HL-60/S4 (cell line): Measurements from ENCODE around the gene SERINC2.
"Not testable (repeated sequence)": the region's sequence is repeated elsewhere in the genome, so short reads cannot be mapped to it uniquely, and the experiment has no call there.

Experiments used
- in situ Hi-C: fragments of 300-500 bp; cut with MboI; formaldehyde crosslinking; loops from 2 replicates; pipeline ENCODE4 v1.14.3; 2022; ENCODE audit warnings: low sequenced_read_pairs

Gene SERINC2

DNA sequence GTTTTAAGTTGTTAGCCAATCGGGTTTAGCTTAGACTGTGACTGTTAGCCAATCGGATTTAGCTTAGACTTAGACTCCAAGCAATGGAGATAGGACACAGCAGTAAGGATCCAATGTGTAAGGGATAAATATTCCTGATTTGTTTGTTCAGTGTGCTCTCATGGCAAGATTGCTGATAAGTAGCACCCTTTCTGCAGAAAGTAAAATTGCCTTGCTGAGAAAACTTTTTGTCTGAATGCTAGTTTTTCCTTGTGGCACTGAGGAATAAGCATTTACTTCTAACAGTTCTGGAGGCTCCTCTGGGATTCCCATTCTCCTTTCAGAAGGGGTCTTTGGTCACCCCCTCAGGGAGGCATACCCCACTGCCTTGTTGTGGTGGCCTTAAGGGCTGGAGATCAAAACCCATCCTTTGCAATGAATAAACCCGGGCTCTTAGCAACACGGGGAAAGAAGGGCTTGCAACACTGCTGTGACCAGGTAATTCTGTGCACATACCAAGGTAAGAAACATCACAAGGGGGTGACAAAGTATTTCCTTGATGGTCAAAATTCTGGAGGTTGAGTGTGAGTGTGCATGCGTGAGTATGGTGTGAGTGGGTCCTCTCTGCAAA, 45.4 kb downstream of the SERINC2 start:
- in situ Hi-C loops: no loop called here

DNA sequence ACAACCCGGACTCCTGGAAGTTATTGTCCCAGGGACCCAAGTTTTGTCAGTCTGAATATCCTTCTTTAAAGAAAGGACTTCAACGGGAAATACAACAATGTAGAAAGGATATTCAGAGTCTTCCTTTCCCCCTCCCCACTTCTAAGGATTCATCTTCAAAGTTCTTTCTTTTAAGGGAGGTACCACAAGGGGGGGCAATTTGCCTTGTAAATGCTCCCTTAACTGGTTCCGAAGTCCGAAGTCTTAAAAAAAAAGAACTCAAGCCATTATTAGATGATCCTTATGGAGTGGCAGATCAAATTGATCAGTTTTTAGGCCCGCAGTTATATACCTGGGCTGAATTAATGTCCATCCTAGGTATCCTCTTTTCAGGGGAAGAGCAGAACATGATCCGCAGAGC, 47.0 kb downstream of the SERINC2 start:
- in situ Hi-C loops: no loop called here

DNA sequence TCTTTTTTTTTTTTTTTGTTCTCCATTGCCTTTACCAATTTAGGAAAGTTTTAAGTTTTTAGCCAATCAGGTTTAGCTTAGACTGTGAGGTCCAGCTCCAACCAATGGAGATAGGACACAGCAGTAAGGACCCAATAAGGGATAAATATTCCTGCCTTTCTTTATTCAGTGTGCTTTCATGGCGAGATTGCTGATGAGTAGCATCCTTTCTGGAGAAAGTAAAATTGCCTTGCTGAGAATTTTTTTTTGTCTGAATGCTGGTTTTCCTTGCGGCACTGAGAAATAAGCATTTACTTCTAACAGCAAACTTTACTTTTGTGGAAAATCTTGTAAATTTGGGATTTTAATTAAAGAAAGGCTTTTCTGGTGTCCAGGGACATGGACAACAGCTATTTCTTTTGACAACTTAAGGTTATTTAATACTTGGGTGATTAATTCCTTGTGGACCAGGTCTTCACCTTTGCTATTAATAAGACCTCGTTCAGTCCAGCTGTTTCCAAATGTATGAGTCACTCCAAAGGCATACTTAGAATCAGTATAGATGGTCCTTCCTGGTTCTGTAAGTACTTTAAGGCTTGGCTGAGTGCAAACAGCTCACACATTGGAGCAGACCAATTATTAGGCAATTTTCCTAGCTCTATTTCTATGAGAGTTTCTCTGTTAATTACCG, 54.1 kb downstream of the SERINC2 start:
- in situ Hi-C loops: no loop called here

DNA sequence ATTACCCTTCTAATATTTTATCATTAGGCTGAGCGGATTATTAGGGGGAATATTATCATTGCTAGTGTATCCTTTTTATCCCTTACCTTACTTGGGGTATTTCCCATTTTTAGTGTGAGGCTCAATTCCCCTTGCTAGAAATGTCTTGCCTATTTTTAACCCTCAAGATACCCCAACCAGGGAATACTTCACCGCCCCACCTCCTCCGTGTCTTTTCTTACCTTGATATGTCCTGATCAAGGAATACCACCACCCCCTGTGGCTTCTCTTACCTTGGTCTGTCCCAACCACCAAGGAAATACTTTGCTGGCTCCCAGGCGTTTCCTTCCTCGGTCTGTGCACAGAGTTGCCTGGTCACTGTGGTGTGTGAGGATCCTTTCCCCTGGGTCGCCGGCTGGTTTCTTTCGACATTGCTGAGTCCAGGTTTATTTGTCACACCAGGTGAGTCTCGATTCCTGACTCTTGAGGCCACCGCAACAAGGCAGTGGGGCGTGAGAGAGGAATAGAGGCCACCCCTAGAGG, 57.8 kb downstream of the SERINC2 start:
- in situ Hi-C loops: no loop called here

GRCh38 chr1:31471452-31472313, 58.7 kb downstream of the SERINC2 start:
- in situ Hi-C loops: not testable (repeated sequence)

- in situ Hi-C loops: not testable (repeated sequence)
Observed at GRCh38 chr1:31472314-31472651, 59.3 kb downstream of the SERINC2 start.

- in situ Hi-C loops: not testable (repeated sequence)
Observed at GRCh38 chr1:31472673-31473072, 59.7 kb downstream of the SERINC2 start.

- in situ Hi-C loops: not testable (repeated sequence)
Observed at GRCh38 chr1:31473508-31473907, 60.5 kb downstream of the SERINC2 start.

- in situ Hi-C loops: not testable (repeated sequence)
Observed at GRCh38 chr1:31474567-31474966, 61.6 kb downstream of the SERINC2 start.

DNA sequence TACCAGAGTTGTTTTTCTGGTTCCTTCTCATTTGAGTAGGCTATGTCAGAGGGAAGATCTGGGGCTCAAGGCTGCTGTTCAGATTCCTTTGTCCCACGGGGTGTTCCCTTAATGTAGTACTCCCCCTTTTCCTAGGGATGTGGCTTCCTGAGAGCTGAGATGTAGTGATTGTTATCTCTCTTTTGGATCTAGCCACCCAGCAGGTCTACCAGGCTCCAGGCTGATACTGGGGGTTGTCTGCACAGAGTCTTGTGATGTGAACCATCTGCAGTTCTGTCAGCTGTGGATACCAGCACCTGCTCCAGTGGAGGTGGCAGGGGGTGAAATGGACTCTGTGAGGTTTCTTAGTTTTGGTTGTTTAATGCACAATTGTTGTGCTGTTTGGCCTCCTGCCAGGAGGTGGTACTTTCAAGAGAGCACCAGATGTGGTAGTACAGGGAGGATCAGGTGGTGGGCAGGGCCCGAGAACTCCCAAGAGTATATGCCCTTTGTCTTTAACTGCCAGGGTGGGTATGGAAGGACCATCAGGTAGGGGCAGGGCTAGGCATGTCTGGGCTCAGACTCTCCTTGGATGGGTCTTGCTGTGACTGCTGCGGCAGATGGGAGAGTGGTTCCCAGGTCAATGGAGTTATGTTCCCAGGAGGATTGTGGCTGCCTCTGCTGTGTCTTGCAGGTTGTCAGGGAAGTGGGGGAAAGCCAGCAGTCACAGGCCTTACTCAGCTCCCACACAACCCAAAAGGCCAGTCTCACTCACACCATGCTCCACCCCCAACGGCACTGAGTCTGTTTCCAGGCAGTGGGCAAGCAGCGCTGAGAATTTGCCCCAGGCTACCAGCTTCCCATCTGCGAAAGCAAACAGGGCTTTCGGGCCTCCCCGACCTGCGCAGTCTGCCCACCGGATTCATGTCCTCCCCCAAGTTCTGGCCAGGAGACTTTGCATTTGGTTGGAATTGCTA, 64.2 kb downstream of the SERINC2 start:
- in situ Hi-C loops: no loop called here

GRCh38 chr1:31478167-31478566, 65.2 kb downstream of the SERINC2 start:
- in situ Hi-C loops: no loop called here

- in situ Hi-C loops: no loop called here
Observed at GRCh38 chr1:31479811-31480210, 66.8 kb downstream of the SERINC2 start.

DNA sequence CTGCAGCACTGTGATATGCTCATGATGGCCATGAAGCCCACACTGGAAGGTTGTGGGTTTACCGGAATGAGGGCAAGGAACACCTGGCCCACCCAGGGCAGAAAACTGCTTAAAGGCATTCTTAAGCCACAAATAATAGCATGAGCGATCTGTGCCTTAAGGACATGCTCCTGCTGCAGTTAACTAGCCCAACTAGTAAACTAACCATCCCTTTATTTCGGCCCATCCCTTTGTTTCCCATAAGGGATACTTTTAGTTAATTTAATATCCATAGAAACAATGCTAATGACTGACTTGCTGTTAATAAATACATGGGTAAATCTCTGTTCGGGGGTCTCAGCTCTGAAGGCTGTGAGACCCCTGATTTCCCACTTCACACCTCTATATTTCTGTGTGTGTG, 67.4 kb downstream of the SERINC2 start:
- in situ Hi-C loops: not testable (repeated sequence)

DNA sequence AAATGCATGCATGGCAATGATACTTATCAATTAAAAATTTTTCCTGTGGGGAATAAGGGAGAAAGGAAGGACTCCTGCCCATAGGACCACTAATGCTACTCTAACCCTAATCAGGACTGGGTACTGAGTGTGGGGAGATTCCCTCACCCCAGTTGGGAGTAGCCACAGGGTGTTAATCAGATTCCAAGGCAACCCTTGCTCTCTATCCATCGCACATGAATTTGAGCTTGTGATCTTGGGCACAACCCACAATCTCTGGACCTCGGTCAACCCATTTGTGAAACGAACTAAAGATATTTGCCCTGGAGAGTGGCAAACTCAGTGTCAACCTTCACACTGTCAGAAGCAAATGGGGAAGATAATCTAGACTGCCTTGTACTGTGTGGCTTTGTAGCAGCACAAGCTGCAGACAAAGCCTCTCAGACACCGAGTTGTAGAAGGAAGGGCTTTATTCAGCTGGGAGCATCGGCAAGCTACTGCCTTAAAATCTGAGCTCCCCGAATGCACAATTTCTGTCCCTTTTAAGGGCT, 69.5 kb downstream of the SERINC2 start:
- in situ Hi-C loops: no loop called here

- in situ Hi-C loops: no loop called here
Observed at GRCh38 chr1:31483012-31483946, 70.3 kb downstream of the SERINC2 start.
